ENCODE data around the gene TAF11.

TAF11 gene

GRCh38 chr6:34888874-34889555 is 1.2 kb upstream of the TAF11 start, which contains the start of gene ANKS1A:
ANKS1A (plus strand) TSS chr6:34889255; CDS start chr6:34889403, 148 bp downstream.
- no peak for TF ChIP-seq GATA2 (IDR thresholded peaks at IDR 0.05; ENCODE audit: low read depth, low read length)
- TF ChIP-seq GATA3 (IDR thresholded peaks at IDR 0.05; ENCODE audit: low read depth, low read length) = no peak

GRCh38 chr6:34888514-34888856 is 643 bp upstream of the TAF11 start:
- TF ChIP-seq GATA3 (IDR thresholded peaks at IDR 0.05; ENCODE audit: low read depth, low read length) = no peak
- no peak for TF ChIP-seq GATA2 (IDR thresholded peaks at IDR 0.05; ENCODE audit: low read depth, low read length)

GRCh38 chr6:34884996-34885395 is 2.8 kb downstream of the TAF11 start:
- no peak for TF ChIP-seq GATA2 (IDR thresholded peaks at IDR 0.05; ENCODE audit: low read depth, low read length)

- TF ChIP-seq GATA3 (IDR thresholded peaks at IDR 0.05; ENCODE audit: low read depth, low read length) (no peak), GATA2 (IDR thresholded peaks at IDR 0.05; ENCODE audit: low read depth, low read length) (no peak)
These were observed 9.9 kb downstream of the TAF11 start for GRCh38 chr6:34877869-34878485.

- TF ChIP-seq GATA3 (IDR thresholded peaks at IDR 0.05; ENCODE audit: low read depth, low read length) (no peak), GATA2 (IDR thresholded peaks at IDR 0.05; ENCODE audit: low read depth, low read length) (no peak)
These were observed 10.6 kb downstream of the TAF11 start for GRCh38 chr6:34877259-34877658.

- TF ChIP-seq GATA3 (IDR thresholded peaks at IDR 0.05; ENCODE audit: low read depth, low read length) (no peak), GATA2 (IDR thresholded peaks at IDR 0.05; ENCODE audit: low read depth, low read length) (no peak)
These were observed 11.4 kb downstream of the TAF11 start for GRCh38 chr6:34876472-34876871.

- TF ChIP-seq GATA3 (IDR thresholded peaks at IDR 0.05; ENCODE audit: low read depth, low read length) (no peak), GATA2 (IDR thresholded peaks at IDR 0.05; ENCODE audit: low read depth, low read length) (no peak)
These were observed 12.3 kb downstream of the TAF11 start for GRCh38 chr6:34875292-34876213.

- TF ChIP-seq GATA2 (IDR thresholded peaks at IDR 0.05; ENCODE audit: low read depth, low read length) (no peak), GATA3 (IDR thresholded peaks at IDR 0.05; ENCODE audit: low read depth, low read length) (no peak)
These were observed 15.5 kb downstream of the TAF11 start for GRCh38 chr6:34872332-34872731.

- TF ChIP-seq GATA3 (IDR thresholded peaks at IDR 0.05; ENCODE audit: low read depth, low read length) (no peak), GATA2 (IDR thresholded peaks at IDR 0.05; ENCODE audit: low read depth, low read length) (no peak)
These were observed 16.0 kb downstream of the TAF11 start for GRCh38 chr6:34871853-34872252.

- TF ChIP-seq GATA3 (IDR thresholded peaks at IDR 0.05; ENCODE audit: low read depth, low read length) = no peak
- no peak for TF ChIP-seq GATA2 (IDR thresholded peaks at IDR 0.05; ENCODE audit: low read depth, low read length)
These were observed 20.4 kb downstream of the TAF11 start for GRCh38 chr6:34867484-34867883.

- TF ChIP-seq GATA3 (IDR thresholded peaks at IDR 0.05; ENCODE audit: low read depth, low read length) (no peak), GATA2 (IDR thresholded peaks at IDR 0.05; ENCODE audit: low read depth, low read length) (no peak)
These were observed 21.3 kb downstream of the TAF11 start for GRCh38 chr6:34866509-34866908.

- no peak for TF ChIP-seq GATA3 (IDR thresholded peaks at IDR 0.05; ENCODE audit: low read depth, low read length)
- TF ChIP-seq GATA2 (IDR thresholded peaks at IDR 0.05; ENCODE audit: low read depth, low read length) = no peak
These were observed 22.7 kb downstream of the TAF11 start for GRCh38 chr6:34865107-34865506.

GRCh38 chr6:34864007-34864406 is 23.8 kb downstream of the TAF11 start:
- TF ChIP-seq GATA2 (IDR thresholded peaks at IDR 0.05; ENCODE audit: low read depth, low read length) = no peak

- TF ChIP-seq GATA2 (IDR thresholded peaks at IDR 0.05; ENCODE audit: low read depth, low read length) = no peak
- TF ChIP-seq GATA3 (IDR thresholded peaks at IDR 0.05; ENCODE audit: low read depth, low read length) = no peak
These were observed 27.1 kb downstream of the TAF11 start for GRCh38 chr6:34860776-34861175.

GRCh38 chr6:34859951-34860350 is 27.9 kb downstream of the TAF11 start:
- no peak for TF ChIP-seq GATA2 (IDR thresholded peaks at IDR 0.05; ENCODE audit: low read depth, low read length)
- no peak for TF ChIP-seq GATA3 (IDR thresholded peaks at IDR 0.05; ENCODE audit: low read depth, low read length)
